IPS DF 4.7 (cell line): ENCODE data around the gene TBC1D16.
"Not testable (repeated sequence)": the region's sequence is repeated elsewhere in the genome, so short reads cannot be mapped to it uniquely, and the experiment has no call there.

Experiments used
- DNase-seq: peaks from one replicate; pipeline ENCODE4 v3.0.0-alpha.2; 2013; ENCODE audit warnings: low spot score; ENCODE audit errors: extremely low read depth

TBC1D16 gene

DNA sequence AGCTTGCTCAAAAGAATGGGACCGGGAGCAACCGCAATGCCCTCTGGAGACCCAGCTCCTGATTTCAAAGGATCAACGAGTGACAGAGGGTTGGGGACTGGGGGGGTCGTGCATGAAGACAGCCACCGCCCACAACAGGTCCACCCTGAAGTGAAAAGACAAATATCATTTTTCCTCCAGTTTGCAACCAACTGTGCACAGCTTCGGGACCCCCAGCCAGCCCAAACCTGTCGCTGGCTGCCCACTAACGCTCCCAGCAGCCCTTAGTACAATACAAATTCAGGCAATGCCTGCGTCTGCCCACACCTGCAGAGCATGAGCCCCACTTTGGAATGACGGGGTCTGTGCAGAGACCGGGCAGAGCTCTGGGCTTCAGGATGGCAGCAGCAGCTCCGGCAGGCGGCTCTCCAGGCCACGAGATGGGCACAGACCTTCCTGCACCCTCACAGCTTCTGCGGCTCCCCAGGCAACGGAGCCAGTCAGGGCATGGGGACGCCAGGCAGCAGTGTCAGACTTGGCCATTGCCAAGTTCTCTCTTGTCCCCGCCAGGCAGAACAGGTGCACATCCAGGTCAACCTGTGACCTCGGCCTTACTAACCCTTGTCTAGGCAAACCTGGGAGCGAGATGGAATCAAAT lies 60.1 kb downstream of the TBC1D16 start:
- DNase-seq = no peak

DNA sequence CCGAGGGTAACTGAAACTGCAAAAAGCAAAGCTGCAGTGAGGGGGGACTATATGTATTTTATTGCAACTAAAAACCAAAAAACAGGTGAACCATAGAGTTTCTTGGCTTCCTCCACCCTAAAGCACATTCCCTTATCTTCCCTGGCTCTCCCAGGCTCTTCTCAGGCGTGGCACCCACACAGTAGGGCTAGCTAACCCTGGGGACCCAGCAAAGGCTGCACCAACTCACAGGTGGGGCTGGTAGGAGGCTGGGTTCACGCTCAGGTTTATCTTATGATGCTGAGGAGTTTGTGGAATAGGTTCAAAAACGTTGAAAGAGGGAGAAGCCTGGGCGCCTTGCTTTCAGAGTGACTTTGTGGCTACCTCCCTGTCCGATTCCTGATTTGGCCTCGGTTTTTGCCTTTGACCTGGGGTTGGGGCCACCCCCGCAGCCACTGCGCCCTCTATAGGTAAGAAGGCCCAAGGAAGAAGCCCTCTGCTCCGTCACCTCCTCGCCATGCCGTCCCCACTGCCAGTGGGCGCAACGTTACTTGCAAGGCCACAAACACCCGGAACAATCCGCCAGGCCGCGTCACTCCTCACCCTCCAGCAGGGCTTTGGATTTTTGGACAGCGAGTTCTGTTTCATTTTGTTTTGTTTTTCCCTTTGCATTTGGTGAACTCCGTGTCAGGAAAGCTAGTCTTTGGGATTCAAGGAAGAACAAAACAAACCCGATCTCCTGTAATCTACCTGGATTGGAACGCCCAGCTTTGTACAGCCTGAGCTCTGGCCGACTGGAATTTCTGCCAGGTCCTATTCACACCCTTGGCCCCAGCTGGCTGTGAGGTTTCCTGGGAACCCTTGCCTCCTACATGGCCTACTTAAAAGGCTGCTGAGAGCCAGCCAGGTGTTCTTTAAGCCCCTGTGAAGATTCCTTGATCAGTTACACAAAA lies 60.8 kb downstream of the TBC1D16 start:
- no peak for DNase-seq

DNA sequence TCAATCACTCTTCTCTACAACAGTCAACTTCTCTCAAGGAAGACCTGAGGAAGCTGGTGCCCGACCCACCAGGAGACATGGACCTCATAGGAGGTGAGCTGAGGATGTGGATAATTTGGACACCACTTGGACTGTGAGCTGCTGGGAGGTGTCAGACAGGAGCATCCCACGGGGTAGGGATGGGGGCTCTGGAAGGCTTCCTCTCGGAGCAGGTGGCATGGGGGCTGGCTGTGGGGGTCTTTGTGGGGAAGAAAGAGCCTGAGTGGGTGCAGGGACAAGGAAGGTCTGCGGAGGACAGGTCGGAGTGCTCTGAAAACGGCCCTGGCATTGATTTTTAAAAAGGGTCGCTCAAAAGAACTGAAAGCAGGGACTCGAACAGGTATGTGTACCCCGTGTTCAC lies 64.0 kb downstream of the TBC1D16 start:
- no peak for DNase-seq

DNA sequence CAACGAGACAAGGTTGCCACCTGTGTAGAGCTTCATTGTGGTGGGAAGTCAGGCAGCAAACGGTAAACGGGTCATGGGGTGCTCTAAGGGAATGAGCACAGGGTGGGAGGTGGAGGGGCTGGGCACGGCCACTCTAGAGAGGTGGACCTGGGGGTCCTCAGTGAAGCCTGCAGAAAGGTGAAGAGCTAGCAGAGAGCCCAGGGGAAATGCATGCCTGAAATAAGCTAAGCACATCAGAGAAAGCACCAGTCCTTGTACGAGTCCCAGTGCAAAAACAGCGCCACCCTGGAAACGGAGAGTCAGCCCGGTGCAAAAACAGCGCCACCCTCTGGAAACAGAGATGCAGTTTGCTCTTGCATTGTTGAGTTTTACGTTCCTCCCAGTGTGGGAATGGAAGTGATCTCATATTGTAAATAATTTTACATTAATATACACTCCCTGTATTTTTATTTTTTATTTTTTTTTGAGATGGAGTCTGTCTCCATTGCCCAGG lies 65.0 kb downstream of the TBC1D16 start:
- no peak for DNase-seq

DNA sequence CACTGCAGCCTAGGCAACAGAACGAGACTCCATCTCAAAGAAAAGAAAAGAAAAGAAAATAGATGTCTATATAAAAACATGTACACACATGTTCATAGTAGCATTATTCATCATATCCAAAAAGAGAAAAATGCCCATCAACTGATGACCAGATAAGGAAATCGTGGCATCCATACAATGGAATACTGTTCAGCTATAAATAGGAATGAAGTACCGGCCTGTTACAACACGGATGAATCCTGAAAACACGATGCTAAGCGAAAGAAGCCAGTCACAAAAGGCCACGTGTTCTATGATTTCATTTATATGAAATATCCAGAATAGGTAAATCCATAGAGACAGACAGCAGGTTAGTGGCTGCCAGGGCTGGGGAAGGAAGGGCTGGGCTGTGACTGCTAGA lies 65.8 kb downstream of the TBC1D16 start:
- DNase-seq = no peak

DNA sequence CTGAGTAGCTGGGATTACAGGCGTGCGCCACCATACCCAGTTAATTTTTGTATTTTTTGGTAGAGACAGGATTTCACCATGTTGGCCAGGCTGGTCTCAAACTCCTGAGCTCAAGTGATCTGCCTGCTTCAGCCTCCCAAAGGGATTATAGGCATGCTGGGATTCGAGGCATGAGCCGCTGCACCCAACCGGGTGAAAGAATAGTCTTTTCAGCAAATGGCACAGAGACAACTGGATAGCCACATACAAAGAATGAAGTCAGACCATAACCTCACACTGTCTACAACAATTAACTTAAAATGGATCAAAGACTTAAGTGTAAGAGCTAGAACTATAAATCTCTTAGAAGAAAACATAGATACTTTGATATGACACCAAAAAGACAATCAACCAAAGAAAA lies 67.6 kb downstream of the TBC1D16 start:
- no peak for DNase-seq

DNA sequence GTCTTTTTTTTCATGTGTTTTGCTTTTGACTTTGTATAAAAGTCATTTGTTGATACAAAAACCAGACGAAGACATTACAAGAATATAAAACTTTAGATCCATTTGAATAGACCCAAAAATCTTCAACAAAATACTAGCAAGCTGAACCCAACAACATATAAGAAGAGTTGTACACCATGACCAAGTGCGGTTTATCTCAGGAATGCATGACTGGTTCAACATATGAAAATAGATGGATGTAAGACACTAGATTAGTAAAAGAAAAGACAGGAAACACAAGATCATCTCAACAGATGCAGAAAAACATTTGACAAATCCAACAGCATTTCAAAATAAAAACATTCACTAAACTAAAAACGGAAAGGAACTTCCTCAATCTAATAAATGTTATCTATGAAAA lies 69.0 kb downstream of the TBC1D16 start:
- no peak for DNase-seq

DNA sequence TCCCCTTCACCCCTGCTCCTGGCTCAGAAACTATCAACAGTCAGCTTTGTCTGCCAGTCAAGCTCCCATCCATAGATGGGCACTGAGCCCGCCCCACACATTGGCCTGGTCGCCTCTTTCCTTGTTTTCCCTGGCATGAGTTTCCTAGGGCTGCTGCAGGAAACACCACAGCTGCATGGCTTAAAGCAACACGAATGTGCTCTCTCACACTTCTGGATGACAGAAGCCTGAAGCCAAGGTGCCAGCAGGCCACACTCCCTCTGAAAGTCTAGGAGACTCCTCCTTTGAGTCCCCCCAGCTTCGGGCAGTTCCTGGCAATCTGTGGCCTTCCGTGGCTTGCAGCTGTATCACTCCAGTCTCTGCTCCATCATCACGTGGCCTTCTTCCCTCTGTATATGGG lies 69.9 kb downstream of the TBC1D16 start:
- DNase-seq = no peak

DNA sequence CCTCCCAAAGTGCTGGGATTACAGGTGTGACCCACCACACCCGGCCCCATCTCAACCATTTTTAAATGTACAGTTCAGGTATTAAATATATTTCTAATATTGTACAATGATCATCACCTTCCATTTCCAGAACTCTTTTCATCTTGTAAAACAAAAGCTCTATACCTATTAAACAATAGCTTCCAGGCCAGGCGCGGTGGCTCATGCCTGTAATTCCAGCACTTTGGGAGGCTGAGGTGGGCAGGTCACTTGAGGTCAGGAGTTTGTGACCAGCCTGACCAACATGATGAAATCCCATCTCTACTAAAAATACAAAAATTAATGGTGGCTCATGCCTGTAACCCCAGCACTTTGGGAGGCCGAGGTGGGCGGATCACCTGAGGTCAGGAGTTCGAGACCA lies 73.2 kb downstream of the TBC1D16 start:
- DNase-seq = not testable (repeated sequence)

DNA sequence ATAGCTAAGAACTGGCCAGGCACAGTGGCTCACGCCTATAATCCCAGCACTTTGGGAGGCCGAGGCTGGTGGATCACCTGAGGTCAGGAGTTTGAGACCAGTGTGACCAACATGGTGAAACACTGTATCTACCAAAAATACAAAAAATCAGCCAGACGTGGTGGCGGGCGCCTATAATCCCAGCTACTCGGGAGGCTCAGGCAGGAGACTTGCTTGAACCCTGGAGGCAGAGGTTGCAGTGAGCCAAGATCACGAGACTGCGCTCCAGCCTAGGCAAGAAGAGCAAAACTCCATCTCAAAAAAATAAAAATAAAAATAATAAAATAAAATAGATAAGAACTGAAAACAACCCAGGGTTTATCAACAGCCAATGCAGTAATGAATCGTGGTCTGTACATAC lies 74.1 kb downstream of the TBC1D16 start:
- DNase-seq = not testable (repeated sequence)

DNA sequence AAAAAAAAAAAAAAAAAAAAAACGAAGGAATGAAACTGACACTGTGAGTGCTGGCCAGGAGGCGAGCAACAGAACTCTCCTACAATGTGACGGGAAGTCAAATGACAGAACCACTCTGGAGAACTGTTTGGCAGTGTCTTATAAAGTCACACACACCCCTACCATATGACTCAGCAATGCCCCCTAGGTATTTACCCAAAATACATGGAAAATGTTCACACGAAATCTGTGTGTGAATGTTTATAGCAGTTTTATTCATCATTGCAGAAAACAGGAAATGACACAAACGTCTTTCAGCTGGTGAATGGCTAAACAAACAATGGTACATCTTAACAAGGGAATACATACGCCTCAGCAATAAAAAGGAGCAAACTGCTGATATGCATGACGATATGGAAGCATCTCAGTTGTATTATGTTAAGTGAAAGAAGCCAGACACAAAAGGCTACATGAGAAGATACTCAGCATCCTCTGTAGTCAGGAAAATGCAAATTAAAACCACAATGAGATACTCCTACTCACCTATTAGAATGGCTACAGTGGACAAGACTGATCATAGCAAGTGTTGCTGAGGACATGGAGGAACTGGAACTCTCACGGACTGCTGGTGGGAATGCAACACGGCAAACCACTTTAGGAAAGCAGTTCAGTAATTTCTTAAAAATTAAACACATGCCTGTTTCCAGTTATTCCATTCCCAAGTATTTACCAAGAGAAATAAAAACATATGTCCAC lies 74.7 kb downstream of the TBC1D16 start:
- no peak for DNase-seq

DNA sequence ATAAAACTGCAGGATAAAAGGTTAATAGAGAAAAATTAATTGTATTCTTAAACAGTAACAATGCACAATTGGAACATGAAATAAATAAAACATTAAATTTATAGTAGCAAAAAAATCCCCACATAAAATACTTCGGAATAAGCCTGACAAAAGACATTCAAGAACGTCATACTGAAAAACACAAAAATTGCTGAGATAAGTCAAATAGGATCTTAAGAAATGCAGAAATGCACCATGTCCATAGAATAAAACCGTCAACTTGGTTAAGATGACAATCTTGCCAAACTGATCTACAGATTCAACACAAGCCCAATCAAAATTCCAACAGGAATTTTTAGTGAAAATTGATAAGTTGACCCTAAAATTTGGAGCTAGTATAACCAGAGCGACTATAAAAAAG lies 76.6 kb downstream of the TBC1D16 start:
- DNase-seq = no peak

DNA sequence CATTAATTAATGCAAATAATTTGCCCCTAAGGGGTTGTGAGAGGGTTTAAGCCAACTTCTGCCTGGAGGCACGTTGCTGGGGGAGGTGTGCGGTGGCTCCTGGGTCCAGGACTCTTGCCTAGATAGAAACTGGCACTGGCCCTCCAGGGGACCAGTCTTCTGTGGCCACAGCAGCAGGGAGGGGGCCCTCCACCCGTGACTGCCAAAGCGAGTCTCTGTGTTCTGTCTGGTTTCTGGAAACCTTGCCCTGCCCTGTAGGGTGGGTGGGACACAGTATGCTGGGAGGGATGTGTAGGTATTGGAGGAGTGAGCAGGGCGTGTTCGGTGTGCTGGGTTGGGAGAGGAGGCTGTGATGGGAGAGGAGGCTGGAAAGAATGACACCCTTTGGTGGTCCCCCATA lies 78.8 kb downstream of the TBC1D16 start:
- no peak for DNase-seq

DNA sequence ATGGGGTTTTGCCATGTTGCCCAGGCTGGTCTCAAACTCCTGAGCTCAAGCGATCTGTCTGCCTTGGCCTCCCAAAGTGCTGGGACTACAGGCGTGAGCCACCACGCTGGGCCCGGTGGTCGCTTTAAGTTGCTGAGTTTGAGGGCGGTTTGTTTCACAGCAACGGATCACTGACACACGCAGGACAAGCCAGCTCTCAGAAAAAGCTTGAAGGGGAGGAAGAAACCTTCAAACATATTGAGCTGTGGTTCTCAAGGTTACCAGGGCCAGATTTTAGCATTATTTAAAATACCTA lies 79.3 kb downstream of the TBC1D16 start:
- not testable (repeated sequence) for DNase-seq

DNA sequence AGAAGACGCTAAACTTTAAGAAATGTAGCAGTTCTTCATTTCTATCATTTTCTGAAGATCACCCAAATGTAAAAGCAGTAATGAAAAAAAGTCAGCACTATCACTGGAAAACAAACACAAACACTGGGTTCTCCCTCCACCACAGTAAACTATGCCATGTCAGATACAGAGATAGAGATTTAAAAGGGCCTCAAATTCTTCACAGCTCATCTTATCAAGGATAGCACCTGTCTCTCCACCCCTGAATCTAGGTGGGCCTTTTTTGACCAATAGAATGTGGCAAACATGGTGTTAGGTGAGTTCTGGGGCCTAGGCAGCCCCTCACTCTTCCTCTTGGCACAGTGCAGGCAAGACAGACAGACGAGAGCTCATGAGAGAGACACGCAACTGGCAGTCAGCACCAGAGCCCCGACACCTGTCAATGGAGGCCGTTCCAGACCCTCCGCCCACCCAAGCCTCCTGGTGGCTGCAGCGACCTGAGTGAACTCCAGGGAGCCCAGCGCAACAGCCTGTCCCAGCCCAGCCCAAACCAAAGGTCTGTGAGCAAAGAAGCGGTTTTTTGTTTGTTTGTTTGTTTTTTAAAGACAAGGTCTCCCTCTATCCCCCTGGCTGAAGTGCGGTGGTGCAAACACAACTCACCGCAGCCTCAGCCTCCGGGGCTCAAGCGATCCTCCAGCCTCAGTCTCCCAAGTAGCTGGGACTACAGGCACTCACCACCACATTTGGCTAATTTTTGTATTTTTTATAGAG lies 79.8 kb downstream of the TBC1D16 start:
- no peak for DNase-seq

DNA sequence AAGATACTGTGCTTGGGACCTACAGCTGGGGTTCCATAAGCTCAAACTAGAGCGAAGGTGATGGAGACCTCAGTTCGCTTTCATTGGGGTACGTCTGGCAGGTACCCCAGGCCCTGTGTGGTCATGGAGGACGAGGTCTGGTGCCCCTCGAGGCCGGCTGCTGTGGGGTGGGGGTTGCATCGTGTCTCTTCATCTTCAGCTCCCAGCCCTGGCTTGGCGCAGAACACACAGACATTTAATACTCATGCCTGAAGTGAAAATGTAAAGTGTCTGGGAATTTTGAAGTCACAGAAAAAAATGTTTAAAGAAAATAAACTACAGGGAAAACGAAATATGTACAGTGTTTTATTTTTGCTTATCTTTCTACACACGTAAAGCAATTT lies 80.5 kb downstream of the TBC1D16 start:
- no peak for DNase-seq

DNA sequence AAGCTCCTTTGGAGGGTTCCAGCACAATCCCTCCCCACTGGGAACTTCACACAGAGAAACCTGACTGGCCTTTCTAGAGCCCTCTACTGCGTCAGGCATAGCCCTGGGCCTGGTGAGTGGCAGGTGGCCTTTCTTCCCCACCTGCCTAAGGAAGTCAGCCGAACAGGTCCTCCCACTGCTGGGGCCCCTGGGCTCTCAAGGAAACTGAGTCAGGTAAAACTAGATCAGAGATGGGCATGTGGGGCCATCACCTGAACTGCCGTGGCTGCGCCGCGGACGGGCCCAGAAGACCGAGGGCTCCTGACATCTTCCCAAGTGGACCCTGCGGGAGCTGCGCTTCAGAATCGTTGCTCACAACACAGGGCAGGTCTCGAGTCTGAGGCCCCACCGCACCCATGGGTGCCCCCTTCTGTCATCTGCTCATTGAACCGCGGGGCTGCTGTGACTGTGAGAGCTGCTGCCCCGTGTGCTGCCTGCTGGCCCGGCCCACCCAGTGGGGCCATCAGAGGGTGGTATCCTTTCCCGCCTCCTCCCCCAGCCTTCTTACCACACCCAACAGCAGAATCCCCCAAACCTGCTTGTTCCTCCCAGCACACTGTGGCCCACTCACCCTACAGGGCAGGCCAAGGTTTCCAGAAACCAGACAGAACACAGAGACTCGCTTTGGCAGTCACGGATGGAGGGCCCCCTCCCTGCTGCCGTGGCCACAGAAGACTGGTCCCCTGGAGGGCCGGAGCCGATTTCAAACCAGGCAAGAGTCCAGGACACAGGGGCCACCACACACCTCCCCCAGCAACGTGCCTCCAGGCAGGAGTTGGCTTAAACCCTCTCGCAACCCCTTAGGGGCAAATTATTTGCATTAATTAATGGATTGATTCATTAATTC lies 81.1 kb downstream of the TBC1D16 start:
- no peak for DNase-seq

DNA sequence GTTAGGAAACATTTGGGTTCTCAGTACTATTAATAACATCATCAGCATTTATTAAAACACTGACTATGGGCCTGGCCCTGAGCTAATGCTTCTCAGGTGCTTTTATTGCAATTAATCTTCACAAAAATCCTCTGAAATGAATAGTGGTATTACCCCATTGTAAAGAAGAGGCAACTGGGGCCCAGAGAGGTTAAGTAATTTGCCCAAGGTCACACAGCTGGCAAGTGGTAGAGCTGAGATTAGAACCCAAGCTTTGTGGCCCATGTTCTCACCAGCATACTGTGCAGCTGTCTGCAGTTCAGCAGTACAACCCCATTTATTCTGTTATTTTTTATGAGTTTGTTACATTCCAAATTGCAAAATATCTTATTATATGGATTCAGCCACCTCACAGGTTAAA lies 82.3 kb downstream of the TBC1D16 start:
- no peak for DNase-seq

DNA sequence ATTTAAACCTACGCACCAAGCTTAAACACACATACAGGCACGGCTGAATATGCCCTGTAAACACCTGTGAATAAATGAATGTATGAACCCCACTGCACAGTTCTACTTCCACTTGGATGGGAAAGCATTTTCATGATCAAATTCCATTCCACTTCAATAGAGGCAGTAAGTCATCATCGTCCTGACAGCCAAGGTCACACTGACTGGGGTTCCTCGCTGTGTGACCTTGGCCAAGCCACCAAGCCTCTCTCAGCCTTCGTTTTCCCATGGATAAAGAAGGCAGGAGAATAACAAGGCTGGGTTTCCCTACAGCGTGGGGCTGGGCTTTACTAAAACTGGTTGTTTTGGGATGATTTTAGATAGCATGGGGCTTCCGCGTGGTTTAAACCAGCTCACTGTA lies 82.8 kb downstream of the TBC1D16 start:
- DNase-seq = no peak

DNA sequence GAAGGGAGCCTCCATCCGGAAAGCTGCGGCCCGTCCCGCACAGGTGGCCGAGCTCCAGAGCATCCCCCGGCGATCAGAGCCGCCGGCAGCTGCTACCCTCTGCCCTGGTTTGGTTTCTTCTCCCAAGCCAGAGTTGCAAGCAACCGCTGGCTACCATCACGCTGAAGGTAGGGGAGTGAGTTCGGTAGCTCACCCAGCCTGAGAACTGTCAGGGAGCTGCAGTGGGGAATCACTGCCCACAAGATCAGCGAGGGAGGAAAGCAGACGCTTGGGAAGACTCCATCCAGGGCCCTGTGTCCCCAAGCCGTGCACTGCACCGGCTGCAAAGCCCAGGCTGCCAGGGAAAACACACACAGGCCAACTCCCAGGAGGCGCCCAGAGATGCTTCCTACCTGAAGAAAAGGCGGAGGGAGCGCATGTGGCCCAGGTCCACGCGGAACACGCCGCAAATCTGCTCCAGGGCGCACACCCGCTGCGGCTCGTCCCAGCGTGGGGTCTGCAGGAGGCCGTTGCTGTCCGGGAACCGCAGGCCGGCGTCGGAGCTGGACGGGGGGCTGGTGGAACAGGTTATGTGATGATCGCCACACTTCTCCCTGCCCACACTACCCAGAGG lies 83.3 kb downstream of the TBC1D16 start:
- no peak for DNase-seq
